ENCODE results near the gene POLR2E. TPM values are rescaled to one million over a fixed set of nuclear protein-coding genes. Genes with fewer than 3 reads are reported as not detected.

The POLR2E gene
- total RNA-seq, 4 donors from 2014 or later: 151 to 216 (median 188) TPM

GRCh38 chr19:1074544-1075283 lies 20.5 kb downstream of the POLR2E start:
- ATAC-seq (ENCODE audit: low FRiP score) (peak; percentile 24), DNase-seq (ENCODE audit: low spot score) (peak; percentile 90)

DNA sequence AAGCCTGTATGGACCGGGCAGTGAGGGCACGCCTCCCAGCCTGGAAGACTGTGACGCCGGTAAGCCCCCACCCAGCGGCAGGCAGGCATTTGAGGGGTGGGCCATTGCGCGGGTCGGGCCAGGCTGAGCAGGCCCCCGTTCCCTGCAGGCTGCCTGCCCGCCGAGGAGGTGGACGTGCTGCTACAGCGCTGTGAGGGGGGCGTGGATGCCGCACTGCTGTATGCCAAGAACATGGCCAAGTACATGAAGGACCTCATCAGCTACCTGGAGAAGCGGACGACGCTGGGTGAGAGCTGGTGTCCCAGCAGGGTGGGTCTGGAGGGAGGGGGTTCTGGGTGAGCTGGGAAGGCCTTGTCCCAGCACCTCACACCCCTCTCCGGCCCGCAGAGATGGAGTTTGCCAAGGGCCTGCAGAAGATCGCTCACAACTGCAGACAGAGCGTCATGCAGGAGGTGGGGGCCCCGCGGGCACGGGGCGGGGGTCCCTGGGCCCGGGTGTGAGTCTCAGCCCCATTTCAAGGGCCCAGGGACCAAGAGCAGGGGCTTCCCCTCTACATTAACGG lies 21.1 kb downstream of the POLR2E start:
- peak; percentile 1 for ATAC-seq (ENCODE audit: low FRiP score)
- DNase-seq (ENCODE audit: low spot score): no peak
- no peak for TF ChIP-seq CTCF (IDR thresholded peaks at IDR 0.05)

More at GRCh38 chr19:1074544-1075283, 20.5 kb downstream of the POLR2E start:
- no peak for TF ChIP-seq CTCF (IDR thresholded peaks at IDR 0.05)

DNA sequence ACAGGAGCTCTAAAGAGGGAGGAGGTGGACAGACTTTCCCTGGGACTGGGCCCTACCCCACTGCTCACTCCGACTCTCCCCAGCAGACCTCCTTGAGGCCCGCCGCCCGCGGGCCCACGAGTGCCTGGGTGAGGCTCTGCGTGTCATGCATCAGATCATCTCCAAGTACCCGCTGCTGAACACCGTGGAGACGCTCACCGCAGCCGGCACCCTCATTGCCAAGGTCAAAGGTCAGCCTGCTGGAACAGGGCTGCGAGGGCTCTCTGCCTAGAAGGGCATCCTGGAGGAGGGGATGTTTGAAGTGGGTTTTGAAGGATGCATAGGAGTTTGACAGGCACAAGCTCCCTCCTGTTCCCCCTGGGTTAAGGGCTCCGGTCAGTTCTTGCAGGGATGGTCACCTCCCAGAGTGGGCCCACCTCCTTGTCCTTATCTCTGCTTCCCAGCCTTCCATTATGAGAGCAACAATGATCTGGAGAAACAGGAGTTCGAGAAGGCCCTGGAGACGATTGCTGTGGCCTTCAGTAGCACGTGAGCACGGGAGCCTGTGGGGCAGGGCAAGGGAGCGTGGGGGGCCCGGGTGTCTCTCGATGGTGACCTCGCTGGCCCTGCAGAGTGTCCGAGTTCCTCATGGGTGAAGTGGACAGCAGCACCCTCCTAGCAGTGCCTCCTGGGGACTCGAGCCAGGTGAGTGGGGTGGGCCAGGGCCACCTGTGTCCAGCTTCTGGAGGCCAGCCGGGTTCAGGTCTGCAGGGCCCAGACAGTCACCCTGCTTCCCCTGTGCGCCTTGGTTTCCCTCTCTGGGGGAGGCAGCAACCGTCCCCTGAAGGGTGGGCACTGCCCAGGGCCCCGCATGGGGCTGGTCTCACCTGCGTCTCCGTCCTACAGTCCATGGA lies 21.9 kb downstream of the POLR2E start:
- ATAC-seq (ENCODE audit: low FRiP score) (no peak), DNase-seq (ENCODE audit: low spot score) (no peak)
- no peak for TF ChIP-seq CTCF (IDR thresholded peaks at IDR 0.05)

DNA sequence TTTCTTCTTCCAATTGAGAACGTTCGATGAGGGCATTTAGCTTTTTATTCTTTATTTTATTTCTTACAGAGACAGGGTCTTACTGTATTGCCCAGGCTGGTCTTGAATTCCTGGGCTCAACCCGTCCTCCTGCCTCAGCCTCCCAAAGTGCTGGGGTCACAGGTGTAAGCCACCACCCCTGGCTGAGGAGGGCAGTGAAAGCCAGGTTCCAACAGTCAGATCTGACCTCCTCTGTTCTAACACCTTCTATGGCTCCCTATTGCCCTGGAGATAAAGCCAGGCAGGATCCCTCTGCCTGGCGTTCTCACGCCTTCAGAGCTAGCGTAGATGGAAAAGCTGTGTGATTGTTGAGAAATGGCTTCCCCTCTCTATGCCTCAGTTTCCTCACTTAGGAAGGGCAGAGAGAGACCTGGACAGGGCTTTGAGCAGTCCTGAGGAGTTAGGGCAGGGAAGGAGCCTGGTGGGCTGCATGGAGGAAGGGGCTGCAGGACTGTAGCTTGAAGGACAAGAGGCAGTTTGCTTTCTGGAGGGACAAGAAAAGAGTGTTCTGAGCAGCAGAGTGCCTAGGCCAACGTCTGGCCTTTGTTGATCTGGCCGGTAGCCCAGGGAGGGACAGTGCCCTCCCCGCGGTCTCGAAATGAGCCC lies 22.7 kb downstream of the POLR2E start:
- ATAC-seq (ENCODE audit: low FRiP score): no peak
- no peak for TF ChIP-seq CTCF (IDR thresholded peaks at IDR 0.05)
- DNase-seq (ENCODE audit: low spot score): no peak

DNA sequence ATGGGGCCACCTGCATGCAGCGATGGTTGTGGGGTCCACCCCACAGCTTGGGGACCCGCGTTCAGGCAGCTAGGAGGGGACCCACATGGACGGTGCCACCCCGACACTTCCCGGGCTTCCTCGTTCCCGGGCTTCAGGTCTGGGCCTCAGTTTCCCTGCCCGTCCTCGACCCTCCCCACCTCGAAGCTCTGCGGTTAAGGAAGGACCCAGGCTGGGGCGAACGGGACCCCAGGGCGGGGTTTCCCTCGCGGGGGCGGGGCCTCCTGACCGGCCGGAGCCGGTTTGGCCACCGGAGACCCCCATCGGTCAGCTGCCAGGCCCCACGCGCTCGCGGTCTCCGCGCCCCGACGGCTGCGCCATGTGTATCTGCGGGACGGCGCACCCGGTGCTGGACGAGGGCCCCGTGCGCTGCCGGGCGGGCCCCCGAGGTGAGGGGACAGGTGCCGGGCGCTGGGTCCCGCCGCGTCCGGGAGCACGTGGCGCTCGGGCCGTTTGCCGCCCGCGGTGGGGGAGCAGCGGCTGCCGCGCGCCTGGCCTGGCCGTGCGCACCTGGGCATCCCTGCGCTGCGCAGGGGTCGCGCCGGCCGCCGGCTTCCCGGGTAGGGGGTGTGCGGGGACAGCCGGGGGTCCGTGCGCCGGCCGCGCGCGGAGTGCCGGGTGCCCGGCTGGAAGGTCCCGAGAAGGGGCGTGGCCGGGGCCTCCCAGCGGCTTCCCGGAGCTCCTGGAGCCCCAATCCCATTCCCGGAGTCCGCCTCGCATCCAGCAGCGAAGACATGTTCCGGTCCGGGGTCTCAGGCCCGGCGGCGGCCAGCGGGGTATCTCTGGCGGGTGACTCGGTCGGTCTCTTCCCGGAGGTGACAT lies 24.0 kb downstream of the POLR2E start:
- ATAC-seq (ENCODE audit: low FRiP score) (no peak), DNase-seq (ENCODE audit: low spot score) (no peak)
- no peak for TF ChIP-seq CTCF (IDR thresholded peaks at IDR 0.05)

DNA sequence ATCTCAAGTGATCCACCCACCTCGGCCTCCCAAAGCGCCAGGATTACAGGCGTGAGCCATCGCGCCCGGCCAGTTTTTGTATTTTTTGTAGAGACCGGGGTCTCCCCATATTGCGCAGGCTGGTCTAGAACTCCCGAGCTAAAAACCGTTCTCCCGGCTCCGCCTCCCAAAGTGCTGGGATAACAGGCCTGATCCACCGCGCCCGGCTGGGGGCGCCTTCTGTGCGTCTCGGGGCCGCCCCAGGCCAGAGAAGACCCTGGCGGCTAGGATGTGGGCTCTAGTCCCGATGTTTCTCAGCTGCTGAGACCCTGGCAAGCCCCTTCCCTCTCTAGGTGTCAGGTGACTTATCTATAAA lies 24.6 kb downstream of the POLR2E start:
- TF ChIP-seq CTCF (IDR thresholded peaks at IDR 0.05): no peak
- no peak for DNase-seq (ENCODE audit: low spot score)
- no peak for ATAC-seq (ENCODE audit: low FRiP score)

Data from omental fat pad (tissue), 4 donors.